ENCODE measurements around the gene PEPD.

Gene PEPD

DNA sequence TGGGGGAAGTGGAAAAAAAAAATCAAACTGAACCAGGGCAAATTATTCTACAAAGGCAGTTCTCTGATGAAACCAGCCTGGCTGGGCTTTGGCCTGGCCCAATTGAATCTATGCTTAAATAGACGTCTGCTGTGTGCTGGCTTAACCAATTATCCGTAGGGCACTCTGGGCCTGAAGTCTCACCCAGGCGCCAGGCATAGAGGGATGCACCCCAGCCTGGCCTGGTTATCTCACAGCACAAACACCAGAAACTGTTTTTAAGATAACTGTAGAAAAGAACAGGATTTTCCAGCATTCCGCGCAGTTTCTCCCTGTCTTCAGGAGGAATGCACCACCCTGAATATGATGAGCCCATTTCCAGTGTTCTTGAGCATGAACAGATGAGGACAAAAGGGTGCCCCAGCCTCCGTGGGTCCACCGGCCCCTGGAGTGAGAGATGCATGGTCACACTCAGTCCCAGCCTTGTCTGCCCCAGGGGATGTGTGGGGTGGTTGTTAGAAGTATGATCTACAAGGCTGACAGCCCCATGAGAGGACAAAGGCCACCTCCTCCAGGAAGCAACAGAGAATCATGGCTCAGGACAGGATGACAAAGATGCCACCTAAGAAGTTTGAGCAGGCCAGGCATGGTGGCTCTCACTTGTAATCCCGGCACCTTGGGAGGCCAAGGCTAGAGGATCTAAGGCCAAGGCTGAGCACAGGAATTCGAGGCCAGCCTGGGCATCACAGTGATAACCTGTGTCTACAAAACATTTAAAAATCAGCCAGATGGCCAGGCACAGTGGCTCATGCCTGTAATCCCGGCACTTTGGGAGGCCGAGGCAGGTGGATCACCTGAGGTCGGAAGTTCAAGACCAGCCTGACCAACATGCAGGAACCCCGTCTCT lies 50.2 kb downstream of the PEPD start:
- DNase-seq: no peak

DNA sequence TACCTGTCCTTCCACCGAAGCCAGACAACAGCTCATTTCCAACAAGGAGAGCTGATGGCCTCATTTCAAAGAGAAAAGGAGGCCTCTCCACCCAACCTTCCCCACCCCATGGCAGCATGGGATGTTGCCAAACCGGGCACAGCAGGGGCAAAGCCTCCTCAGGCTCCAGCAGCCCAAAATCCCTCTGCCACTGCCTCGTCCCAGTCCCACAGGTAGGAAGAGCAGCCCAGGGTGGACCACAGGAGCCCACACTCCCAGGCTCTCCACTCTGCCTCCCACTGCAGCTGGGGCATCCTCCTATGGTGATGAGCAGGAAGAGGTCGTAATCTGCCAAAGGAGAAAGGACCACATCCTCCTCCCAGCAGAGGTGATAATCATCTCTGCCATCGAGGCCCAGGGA lies 50.9 kb downstream of the PEPD start:
- DNase-seq: no peak

DNA sequence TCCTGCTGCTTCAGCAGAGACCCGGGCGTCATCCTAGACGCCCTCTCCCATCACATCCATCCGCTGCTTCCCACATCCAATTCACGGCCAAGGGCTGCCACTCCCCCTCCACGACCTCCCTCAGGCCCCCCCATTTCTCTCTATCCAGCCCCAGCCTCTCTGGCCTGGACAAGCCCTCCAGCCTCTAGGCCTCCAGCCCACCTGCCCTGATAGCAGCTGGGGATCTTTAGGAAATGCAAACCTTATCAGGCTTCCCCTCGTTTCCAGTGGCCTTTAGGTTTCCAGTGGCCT lies 51.6 kb downstream of the PEPD start:
- no peak for DNase-seq

DNA sequence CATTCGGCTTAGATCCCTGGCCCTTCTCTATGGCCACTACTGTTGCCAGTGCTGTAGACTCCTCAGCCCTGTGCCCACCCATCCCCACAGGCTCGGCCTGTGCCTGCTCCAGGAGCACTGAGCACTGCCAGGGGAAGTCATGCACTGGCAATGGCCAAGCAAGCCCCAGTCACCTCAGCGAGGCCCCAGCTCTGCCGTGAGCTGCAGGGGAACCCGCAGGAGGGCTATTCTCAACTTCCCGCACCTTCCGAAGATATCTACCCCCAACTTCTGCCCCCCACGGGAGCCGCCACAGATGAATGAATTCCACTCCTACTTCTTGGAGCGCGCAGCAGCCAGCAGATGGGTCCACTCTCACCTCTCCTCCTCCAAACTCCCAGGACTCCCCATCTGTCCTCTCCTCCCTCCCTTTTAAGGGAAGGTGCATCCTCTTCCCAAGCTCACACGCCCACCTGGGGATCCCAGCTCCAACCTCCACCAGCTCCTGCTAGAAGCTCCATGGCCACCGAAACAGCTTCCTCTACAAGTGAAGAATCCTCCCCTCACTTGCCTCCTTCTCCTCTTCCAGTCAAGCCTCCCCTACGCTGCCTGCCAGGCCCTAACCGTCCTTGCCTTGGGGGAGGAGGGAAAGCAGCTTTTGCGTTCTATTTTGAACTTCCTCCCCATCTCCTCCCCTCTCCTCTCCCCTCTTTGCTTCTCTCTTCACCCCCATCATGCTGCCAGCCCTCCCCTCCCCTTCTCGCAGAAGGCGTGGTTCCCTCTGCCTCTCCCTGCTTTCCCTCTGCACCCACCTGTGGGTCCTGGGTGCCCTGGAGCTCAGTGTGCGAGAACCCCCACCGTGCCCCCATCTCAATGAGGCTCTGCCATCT lies 52.2 kb downstream of the PEPD start:
- no peak for DNase-seq

DNA sequence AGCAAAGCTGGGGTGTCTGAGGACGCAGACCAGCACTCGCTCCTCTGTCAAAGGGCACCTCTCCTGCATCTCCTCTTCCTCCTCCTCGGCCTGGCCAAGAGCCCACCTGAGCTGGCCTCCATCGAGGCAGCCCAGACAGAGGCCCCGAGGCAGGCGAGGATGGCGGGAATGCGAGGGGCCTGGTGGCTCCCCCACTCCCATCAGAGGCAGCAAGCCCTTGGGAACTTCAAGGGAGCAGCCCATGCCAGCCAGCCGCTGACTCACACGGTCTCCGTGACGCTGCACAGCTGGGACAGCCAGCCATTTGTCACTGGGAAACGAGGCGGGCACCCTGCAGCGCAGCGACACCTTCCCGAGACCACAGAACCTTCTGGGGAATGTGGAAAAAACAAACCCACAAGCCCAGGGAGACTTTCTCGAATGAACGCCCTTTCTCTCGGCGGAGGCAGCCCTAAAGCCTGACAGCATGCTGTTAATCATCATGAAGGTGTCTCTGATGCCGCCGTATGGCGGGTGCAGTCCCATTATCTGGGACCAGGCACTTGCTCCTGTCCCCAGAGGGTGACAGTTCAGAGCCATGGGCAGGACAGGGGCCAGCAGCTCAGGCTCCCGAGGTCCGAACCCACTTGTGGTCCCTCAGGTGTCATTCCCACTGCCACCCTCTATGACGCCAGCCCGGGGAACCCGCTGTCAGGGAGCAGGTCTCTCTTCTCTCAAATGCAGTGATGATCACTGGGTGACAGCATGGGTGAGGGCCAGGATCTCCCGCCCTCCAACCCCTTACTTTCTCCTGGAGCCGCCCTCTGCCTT lies 53.0 kb downstream of the PEPD start:
- no peak for DNase-seq

DNA sequence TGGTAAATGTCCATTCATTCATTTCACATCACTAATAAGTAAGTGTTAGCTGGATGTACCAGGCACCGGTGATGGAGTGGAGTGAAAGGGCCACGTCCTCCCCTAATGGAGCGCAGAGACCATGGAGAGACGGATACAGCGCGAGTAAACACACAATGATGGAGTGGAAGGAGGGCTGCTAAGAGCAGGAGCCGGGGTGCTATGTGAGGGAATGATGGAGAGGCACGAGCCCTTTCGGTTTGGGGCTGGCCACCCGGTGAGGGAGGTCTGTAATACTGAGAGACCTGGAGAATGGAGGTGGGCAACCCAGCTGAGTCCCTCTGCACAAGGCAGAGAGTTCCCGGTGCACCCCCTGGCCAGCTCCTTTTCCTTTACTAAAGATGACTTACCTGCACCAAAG lies 53.7 kb downstream of the PEPD start:
- no peak for DNase-seq

DNA sequence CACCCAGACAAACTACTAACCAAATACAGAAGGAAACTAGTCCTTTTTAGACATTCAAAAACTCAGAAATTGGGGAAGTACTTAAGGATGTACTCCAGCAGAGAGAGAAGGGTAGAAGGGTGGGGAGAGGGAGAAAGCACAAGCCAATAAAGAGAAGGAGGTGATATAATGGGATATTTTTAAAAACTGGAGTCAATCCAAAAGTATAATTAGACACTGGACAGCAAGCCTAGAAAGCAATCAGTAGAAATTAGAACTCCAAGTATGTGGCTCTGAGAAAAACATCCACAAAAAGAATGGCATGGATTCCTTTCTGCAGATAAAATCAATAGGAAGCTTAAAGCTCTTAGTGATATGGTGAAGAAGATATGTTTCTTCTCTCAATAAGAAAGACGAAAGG lies 55.8 kb downstream of the PEPD start:
- DNase-seq: no peak

DNA sequence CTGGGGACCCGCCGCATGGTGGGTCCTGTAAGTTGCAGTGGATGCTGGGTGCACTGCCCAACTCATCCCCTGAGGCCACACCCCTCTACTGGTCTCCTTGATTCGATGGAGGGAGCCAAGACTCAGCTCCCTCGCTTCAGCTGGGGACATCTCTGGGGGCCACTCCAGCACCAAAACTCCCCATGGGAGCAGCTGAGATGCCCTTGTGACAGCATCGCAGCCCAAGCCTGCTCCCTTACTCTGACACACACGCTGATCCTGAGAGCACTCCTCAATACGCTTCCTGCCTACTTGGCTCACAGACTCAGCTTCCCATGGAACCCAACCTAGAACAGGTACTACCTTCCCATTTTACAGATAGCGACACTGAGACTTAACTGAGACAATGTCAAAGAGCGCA lies 56.2 kb downstream of the PEPD start:
- DNase-seq: no peak

DNA sequence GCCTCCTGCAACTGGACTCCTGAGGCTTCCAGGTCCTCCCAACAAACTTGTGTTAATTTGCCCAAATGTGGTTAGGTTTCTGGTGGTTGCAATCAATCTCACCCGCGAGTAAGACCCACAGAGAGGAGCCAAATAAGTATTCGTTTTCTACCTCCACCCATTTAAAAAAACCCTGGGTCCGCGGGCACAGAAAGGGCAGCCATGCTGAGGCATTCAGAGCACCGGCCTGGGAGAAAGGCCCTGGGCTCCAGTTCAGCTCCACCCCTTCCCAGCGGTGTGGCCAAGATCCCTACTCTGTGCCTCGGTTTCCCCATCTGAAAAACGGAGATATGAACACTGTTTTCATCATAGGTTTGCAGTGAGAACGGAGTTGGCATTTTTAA lies 56.9 kb downstream of the PEPD start:
- no peak for DNase-seq

DNA sequence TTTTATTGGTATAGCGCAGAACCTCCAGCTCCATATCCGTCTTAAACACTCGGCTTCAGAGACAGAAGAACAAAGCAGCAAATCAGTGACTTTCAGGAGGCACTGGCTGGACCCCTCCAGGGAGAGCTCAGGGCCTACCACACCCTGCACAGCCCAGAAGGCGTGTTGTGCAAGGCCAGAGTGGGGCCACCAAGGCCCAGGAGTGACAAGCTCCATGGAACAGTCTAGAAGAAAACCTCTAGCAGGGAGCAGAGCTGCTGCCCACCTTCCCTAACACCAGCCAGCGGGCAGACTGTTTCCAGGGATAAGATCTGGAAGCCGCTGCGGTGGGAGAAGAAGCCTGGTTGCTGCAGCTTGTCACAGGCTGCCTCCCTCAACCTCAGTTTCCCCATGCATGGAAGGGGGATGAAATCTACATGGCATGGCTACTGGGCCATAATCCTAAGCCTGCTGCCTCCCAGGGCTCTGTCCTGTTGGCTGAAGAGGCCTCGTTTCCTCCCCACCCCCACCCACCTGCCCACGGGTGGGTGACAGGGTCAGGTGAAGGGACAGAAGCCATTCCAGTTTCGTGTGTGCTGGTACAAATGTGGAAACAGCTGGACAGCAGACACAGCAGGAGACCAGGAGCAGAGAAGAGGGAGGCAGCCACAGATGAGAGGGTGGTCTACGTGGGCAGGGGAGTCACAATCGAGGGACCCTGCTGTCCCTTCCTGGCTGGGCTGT lies 57.4 kb downstream of the PEPD start:
- DNase-seq: no peak

DNA sequence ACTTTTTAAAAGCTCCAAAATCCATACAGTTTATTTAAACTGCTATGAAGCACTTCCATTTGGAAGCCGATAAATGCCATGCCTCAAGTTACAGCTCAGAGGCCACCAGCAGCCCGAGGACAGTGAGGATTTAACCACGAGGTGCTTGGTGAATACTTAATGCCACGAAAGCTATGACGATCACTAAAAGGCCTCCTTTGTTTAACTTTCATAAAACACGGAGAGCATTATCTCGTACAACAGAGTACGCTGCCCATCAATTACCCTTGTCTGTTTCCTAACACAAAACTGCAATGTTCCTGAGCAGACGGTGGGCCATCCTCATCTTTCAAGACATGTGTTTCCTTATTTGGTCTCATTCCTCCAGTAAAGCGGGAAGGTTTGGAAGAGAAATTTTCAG lies 58.4 kb downstream of the PEPD start:
- DNase-seq: no peak

DNA sequence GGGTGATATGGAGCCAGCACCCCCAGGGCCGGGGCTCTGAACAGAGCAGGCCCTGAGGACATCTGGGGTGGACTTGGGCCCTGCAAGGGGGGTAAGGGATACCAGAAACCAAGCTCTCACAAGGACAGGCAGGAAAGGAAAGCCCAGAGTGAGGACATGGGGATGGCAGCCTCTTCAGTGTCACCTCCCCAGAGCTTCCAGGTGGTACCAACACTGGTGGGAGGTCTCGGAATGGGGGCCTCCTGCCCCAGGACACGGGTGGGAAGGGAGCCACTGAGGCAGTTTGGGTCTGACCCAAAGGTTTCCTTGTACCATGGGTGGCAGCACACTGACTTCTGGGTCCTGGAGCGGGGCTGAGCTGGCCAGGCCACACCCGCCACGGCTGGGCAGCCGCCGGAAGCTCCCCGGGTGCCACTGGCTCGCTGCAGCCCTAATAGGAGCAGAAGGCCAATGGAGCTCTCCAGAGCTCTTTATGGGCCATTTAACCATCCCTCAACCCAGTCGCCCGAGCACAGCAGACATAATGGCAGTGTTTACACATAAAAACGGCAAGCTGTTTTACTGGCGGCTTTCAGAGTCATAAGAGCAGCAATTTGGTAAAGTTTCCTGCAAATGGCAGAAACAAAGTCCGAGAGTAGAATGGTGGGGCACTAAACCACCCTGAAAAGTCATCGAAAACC lies 59.3 kb downstream of the PEPD start:
- DNase-seq: no peak

DNA sequence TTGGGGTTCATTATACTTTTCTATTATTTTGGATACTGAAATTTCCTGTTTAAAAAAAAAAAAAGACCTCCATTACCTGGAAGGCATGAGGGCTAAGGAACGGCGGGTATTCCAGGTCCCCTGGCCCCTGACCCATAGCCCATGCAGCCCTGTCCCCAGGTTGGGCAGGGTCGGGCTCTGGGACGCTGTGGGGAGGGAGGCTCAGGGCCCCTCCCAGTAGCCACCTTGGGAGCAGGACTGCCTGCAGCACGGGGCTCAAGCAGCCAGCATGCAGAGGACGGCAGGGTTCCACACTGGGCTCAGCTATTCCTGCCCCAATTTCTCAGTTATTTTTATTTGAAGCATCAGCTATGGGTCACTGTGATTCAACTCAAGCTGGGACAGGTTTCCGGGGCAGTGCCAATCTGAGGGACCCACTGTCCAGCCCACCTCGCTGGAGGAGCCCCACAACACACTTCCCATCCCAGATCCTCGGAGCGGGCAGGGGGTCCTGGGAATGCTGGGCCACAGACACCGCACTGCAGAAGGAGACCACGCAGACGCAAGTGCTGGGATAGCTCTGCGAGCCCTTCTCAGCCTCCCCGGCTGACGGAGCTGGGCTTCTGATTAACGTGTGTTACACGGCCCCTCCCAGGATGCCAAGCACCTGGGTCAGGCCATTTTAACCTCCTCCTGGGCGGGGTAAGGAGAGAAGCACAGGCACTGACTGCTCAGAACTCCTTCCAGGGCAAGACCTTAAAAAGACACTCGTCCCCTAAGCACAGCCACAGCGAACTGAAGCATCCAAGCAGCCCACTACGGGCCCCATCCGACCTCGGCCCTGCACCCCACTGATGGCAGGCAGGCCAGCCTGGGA lies 60.1 kb downstream of the PEPD start:
- no peak for DNase-seq

DNA sequence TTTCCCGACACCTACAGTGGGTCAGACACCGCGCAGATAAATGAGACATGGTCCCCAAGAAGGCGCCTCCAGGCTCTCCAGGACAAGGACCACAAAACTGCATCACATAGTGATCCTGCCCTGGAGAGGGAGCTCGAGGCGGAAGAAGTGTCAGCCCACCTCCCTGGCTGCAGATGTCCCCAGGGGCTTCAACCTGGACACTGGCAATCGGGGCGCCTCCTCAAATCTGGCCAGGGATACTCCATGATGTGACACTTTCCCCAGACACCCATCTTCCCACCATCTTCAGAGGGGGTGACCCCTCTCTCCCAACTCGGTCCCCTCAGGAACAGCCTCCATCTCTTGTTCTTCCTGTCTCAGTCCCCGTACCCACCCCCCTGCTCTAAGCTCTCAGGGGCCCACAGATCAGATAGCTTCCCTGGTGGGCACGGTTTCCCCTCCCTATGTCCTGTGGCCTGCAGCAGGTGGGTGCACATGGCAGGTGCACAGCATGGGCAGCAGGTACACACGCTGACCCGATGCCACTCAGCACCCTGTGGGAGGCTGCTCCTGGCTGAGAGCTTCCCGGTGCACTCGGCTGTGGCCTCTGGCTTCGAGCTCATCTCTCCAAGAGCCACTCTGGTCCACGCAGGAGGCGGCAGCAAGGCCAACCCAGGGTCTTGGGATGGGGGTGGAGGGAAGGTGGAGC lies 61.2 kb downstream of the PEPD start:
- DNase-seq: no peak

DNA sequence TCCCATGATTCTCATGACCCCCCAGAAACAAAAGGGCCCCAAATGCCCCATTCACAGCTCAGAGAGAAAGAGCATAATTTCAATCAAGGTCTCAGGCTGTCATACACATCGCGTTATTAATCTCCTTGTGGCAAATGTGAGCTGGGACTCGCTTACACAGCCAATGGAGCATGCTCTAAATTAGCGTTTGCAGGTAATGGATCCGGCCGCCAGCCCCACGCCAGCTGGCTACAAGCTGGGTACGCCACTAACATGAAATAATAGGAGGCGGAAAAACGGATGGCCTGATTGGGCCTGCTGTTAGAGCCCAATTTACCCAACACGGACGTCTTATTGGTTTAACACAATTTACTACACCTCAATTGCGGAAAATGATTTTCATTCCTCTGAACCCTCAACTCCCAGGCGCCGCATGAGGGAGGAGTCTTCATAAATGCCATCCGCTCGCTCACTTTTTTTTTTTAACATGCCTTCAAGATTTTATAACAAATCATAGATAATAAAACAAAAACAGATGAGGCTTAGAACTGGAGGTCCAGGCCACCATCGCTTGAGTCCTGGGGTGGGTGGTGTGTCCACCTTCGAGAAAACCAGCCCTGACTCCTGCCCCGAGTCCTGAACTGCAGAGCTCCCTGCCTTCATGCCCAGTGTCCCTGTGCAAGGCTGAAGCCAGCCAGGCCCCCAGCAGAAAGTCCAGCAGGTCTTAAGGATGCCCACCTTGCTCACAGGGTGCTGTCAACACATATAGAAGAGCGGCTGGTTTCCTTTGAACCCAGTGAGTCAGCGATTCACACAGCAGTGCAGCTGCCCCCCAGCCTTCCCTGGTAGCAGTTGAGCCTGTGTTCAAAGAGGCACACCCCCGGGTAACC lies 62.1 kb downstream of the PEPD start:
- no peak for DNase-seq

DNA sequence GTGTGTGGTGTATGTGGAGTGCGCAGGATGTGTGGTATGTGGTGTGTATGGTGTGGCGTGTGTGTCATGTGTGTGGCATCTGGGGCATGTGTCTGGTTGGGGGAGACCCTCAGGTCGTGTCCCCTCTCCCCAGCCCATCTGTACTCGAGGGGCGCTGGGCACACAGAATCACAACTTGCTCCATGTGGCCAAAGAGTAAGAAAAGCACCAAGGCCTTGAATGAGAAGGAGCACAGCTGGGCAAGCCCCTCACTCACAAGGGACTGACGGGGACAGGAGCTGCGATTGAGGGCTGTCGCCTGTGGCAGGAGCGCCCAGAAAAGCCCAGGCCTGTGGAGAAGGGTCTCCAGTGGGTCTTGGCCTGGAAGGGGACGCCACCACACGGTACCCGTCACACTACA lies 62.8 kb downstream of the PEPD start:
- no peak for DNase-seq

DNA sequence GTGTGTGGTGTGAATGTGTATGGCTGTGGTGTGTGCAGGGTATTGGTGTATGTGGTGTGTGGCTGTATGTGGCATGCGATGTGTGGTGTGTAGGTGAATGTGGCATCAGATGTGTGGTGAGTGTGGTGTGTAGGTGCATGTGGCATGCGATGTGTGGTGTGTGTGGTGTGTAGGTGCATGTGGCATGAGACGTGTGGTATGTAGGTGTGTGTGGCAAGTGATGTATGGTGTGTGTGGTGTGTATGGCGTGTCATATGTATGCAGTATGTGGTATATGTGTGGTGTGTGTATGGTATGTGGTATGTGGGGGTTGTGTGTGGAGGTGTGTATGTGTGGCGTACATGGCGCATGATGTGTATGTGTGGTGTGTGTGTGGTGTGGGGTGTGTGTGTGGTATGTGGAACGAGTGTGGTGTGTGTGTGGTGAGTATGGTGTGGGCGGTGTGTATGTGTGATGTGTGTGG lies 63.4 kb downstream of the PEPD start:
- DNase-seq: no peak

DNA sequence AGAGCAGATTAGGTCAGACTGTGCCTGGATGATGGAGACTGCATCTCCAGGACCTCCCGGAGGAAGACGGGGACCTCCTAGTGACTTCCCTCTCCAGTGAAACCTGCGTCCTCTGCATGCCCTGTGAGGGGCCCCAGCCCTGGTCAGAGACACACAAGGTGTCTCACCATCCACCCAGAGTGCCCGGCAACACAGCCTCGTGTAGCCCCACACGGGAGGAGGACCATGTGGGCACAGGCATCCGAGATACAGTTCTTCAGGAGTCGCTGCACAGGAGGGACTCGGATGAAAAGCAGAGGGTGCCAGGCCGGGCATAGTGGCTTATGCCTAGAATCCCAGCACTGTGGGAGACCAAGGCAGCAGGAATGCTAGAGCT lies 64.8 kb downstream of the PEPD start:
- no peak for DNase-seq

DNA sequence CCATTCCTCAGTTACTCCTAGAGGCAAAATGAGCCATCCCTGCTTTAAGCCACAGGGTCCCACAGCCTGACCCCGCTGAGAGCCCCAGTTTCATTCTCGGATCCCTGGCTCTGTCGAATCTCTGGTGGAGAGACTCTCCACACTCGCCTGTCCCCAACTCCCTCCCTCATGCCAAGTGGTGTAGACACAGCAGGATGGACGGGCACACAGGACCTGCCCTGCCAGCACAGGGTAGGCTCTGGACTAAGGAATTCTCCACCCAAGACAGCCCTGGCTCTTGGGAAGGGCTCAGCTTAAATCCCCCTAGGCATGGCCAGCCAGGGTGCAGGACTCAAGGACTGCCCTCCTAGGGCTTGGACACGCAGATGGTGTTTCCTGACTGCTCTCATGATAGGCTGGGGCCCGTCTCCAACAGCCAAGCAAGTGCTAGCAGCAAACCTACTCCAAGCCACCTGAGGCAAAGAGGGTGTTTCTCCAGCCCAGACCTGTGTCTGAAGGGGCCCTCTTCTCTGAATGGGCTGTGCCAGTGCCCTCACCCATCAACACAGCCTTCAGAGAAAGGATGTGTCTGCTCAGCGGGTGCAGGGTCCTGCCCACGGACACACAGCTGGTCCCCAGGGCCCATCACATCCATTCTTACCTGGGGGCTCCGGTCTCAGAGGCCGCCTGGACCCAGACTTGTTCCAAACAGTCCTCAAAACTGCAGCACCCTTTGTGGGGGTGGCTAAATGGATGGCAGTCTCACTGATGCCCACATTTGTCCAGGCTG lies 65.3 kb downstream of the PEPD start:
- no peak for DNase-seq

Data from femur (tissue), 1 donor.